Stimulated activated CD4-positive, alpha-beta T cell treated with anti-CD3 and anti-CD28 coated beads, Interleukin-4, amount 100 ng/mL, for 24 hours (primary cell): ENCODE results near the gene PRKD2.

Experiments
- DNase-seq: peaks from one replicate; pipeline ENCODE4 v3.0.0-alpha.2; 2020

The PRKD2 gene

DNA sequence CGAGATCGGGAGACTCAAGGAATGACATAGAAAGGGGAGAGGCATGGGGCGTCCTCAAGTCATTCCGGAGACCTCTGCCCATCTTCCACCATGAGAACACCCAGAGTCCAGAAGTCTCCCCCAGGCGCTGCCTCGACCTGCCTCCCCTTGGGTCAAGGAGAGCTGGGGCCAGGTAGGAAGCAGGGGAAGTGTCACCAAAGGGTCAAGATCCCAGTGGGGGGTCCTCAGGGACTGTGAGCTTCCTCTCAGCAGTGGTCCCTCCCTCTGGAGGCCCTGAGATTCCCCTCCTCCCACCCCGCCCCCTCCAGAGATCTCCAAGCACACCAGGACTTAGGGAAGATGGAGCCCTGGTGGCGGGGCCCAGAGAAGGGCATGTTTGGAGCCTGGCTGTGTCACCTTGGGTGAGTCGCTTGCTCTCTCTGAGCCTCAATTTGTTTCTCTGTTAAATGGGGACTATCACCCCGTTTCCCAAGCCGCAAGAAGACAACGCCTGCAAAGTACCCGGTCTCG is 56.9 kb downstream of the PRKD2 start:
- no peak for DNase-seq

DNA sequence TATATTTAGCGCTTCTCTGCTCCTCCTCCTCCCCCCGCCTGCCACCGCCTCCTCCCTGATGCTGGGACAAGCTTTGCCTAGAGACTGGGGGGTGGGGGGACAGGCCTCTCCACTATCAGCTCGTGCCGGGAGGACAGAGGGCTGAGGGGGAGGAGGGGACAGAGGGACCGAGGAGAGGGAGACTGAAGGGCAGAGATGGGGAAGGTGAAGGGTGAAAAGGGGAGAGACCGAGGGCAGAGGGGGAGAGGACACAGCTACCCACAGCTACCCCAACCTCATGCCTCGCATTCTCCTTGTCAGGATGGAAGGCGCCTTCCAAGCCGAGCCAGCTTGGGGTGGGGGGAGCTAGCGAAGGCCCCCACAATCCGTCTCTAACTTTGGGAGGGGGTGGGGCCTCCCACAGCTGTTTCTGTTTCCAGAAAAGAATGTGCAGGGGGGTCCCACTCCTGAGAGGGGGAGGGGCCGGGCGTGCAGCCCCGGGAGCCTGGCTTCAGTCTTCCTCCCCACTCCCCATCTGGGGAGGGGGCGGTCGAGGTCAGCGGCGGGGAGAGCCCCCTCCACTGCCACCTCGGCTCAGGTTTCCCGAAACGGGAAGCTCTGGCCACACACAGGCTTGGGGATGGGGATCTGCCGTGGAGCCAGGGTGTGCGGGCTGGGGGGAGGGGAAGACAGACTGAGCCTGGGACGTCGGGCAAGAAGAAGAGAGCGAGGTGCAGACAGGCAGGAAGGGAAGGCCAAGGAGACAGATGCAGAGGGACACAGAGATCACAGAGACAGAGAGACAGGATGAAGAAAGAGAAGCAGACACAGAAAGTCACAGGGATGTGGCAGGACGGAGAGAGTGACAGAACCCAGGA is 57.5 kb downstream of the PRKD2 start:
- DNase-seq, result no peak

DNA sequence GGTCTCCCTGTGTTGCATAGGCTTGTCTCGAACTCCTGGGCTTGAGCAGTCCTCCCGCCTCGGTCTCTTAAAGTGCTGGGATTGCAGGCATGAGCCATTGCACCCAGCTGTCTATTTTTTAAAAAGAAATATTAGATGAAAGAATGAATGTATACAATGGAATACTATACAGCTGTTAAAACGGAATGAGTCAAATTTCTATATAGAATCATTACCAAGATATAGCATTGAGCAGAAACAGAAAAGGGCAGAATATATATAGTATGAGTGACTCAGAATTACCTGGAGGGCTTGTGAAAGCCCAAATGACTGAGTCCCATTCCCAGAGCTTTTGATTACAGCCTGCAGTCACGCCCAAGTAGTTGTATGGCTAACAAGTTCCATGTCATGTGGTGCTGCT is 60.4 kb downstream of the PRKD2 start:
- DNase-seq, result no peak

DNA sequence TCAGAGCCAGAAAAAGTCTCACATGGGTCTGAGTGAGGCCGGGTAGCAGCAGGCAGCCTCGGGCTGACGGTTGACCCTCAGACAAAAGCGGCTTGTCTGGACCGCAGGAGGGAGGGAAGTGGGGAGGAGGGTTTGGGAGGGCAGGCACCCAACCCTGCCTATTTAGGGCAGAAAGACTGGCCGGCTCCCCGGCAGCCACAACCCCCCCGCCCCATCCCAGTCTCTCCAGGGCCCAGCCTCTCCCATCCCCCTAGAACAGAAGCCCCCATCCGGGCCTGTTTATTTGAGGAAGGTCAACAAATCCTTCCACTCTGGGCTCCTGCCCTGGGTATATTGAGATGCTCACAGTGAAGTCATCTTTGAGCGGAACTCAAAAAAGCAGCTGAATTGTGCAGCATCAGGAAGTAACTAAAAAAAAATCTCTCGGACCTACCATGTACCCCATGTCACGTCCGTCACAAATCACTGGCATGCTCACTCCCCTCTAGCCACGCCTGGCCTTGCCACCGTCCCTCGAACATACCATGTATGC is 62.2 kb downstream of the PRKD2 start:
- DNase-seq, result no peak

DNA sequence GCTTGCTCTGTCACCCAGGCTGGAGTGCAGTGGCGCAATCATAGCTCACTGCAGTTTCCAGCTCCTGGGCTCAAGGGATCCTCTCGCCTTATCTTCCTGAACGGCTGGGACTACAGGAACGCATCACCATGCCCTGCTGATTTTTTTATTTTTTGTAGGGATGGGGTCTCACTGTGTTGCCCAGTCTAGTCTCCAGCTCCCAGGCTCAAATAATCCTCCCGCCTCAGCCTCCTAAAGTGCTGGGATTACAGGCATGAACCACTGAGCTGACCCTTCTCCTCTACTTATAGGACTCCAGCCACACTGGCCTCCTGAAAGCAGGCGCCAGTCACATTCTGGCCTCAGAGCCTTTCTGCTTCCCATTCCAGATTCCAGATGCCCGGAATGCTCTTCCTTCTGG is 66.5 kb downstream of the PRKD2 start:
- DNase-seq, result no peak

DNA sequence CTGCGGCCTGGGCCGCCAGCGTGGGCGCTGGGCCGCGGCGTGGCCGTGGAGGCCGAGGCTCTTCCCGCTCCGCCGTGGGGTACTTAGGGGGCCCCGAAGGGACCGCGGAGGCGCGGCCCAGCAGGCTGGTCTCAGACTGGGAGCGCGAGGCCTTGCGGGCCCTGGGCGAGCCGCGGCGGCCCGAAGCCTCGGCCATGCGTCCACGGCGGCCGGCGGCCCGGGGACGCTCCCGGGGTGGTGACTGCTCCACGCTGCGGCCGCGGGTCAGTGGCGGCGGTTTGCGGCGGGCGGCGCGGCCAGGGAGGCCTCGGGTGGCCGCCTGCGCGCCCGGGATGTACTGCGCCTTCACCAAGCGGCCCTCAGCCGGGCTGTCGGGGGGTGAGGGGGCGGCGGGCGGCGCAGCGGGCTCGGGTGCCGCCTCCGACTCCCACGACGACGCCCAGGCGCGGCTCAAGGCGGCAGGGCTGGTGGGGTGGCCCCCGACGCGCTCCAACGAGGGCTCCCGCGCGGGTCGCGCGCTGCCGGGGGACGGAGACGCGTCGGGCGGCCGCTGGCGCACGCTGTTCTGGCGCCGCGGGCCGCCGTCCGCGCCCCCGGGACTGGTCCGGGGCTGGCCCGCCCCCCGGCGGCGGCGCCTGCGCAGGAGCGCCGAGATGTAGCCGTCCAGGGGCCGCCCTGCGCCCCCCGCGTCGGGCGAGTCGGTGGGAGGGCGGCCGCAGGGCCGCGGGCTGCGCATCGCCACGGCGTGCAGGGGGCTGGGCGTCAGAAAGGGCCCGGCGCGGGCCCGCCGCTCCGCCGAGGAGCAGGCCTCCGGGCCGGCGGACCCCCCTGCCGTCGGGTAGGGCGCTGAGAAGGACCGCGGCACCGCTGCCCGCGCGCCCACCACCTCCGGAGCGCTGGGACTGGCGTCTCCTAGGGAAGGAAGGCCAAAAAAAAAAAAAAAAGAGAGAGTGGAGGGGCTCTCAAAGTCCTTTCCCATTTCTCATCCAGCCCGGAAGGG is 67.7 kb downstream of the PRKD2 start:
- DNase-seq, result no peak

DNA sequence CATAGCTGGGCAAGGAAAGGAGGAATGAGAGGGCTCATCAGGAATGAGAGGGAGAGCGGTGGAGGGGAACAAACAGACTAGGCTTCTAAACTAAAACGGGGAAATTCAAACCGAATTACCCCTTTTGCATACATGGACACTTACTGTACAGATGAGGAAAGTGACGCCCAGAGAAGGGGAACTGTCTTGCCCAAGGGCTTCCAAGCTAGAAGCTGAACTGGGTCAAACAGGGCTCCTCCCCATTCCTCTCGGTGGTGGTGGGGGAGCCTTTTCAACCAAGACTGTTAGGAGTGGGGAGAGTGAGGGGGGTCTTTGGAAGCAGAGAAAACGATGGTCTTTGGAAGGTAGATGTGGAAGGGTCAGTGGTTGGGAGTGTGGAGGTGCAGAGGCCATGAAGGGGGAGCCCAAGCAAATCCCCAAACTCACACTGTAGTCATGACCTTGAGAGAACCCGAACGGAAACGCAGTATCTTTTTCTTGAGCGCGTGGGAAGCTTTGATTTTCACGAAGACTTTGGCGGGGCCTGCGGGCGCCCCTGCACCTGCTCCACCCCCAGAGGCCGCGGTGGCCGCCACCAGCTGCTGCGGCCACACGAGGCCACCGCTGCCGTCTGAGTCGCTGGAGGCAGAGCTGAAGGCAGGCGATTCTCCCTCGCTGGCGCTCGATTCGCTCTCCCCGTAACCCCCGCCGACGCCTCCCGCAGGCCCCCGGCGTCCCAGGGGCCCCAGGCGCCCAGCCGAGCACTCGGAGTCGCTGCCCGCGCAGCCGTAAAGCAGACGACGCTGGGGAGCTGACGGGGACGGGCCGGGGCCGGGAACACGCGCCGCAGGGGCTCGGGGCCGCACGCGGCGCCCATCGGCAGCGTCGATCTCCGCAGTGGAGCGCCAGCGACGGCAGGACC is 68.6 kb downstream of the PRKD2 start:
- DNase-seq, result no peak

DNA sequence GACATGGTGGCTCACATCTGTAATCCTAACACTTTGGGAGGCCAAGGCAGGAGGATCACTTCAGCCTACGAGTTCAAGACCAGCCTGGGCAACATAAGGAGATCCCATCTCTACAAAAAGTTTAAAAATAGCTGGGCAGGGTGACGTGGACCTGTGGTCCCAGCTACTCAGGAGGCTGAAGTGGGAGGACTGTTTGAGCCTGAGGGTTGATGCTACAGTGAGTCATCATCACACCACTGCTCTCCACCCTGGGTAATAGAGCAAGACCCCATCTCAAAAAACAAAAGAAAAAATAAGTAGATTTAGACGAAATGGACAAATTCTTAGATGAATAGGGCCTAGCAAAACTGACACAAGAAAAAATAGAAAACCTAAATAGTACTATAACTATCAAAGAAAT is 70.5 kb downstream of the PRKD2 start:
- no peak for DNase-seq

DNA sequence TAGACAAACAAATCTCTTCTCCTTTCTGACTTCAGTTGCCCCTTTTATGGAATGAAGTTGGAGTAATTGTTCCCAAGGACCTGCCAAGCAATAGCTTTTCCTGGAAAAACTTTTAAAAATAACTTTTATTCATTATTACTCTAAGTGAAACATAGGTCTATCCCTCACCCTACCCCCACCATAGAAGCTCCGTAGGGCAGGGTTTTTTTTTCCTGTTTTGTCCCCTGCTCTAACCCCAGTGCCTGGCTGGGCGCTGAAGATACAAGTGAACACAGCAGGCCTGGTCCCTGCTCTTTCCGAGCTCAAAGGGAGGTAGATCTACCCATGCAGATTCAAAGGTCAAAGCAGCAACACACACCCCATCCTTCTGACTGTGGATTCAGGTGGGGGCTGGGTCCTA is 72.2 kb downstream of the PRKD2 start:
- no peak for DNase-seq

DNA sequence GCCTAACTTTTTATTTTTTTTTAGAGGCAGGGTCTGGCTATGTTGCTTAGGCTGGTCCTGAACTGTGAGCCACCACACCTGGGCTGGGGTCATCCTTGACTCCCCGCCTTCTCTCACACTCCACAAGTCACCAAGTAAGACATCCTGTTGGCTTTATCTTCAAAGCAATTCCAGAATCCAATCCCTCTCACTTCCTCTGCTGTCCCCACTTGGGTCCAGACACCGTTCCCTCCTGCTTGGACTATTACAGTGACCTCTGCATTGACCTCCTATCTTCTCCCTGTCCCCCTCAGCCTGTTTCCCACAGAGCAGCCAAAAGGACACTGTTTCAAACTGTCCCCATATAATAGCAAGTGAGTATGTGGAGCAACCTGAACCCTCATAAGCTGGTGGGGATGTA is 76.3 kb downstream of the PRKD2 start:
- DNase-seq, result no peak

DNA sequence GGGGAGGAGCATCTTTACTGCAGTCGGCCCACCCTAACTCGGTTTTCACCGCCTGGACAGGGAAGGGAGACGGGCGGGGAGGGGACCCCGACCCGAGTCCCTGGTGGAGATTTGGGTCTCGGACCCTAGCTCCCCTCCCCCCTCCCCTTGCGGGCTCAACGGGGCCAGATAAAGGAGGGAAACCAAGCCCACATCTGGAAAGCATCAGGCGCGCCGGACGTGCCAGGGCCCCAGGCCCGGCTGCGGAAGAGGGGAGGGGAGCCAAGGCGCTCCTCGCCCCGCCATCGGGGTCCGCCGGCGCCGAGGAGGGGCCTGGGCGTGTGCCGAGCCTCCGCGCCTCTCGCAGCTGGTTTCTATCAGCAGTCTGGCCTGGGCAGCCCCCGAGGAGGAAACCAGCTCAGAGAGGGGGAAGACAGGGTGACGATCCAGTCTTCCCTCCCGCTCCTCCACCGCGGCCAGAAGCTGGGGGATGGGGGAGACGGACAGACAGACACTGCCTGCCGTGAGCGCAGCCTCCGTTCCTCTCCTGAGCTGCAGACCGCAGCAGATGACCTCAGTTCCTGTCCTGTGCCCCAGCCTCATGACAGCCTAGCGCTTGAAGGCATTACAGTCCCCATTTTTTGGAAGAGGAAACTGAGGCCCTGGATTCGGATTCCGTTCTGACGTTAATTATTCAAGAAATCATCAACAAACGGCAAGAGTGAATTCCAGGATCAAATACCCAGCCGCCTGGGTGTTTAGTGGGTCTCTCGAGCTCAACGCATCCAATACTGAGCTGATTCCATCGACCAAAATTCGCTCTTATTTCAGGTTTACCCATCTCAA is 77.3 kb downstream of the PRKD2 start:
- DNase-seq, result no peak

DNA sequence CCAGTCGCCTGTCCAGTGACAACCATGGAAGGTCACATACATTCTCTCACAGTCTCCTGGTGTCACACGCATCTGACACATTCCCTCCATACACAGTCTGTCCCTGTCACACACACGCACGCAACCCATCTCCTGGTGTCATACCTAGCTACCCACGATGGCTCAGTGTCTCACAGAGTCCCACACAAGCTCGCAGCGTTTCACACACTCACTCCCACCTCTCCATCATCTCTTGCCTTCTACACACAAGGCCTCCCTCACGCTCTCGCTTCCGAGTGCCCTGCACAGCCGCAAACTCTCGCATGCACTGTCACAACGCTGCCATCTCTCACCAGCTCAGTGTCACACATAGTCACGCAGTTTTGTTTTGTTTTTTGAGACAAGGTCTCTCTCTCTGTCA is 79.7 kb downstream of the PRKD2 start:
- peak; percentile 28 for DNase-seq

DNA sequence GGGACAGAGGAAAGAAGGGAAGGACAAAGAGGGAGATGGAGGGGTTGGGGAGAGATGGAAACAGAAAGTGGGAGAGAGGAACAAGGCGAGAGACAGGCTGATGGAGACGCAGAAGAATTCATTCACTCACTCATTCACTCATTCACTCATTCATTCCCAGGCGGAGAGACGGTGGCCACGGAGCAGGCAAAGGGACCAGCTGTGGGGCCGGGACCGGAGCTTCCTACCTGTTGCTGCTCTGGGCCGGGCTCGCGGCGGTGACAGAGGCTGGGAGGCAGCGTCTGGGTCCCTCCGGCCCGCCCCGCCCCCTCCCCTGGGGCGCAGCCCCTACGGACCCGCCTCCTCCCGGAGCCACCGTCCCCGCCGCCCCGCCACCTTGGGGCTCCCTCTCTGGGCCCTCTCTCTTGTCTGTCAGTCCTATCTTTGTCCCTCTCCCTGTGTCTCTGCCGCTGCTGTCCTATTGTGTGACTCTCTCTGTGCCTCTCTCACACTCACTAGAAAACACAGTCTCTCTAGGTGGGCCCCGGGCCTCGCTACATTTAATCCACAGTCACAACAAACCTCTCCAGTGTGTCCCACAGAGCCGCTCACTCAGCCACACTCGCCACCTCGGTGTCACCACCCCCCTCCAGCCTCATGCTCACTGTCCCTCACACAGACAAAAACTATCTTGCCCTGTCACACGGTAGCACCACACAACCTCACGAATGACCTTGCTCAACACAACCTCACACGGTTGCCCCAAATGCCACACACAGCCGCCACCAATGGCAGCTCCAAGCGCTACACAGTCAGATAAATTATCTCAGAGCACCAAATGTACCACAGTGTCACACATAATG is 80.8 kb downstream of the PRKD2 start, which contains the start of gene GNG8:
Gene GNG8 (minus strand): TSS at position 283 of the 842 bp plus-strand sequence. CDS start 1,520 bp downstream, outside the sequence.
- DNase-seq, result no peak

DNA sequence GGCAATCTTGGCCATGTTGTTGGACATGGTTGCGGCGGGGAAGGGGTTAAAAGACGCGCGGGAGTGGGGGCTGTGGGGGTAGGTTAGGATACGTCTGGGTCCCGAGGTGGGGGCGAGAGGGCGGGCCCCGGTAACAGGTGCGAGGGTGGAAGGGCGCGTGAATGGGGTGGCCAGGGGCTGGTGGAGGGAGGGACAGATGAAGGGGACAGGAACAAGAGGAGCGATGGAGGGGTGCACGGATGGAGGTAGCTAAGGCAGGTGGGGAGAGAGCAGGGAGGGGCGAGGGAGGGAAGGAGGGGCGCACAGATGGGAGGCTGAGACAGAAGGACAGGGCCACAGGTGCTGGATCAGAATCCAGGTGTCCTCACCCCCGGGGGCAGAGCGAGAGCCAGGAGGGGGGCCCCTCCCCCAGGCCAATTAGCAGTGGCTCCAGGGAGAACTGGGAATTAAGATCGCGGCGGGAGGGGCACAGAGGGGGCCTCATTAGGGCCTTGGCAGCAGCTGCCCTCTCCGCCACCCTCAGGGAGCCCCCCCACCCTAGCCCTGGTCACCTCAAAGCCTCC is 82.2 kb downstream of the PRKD2 start:
- no peak for DNase-seq

DNA sequence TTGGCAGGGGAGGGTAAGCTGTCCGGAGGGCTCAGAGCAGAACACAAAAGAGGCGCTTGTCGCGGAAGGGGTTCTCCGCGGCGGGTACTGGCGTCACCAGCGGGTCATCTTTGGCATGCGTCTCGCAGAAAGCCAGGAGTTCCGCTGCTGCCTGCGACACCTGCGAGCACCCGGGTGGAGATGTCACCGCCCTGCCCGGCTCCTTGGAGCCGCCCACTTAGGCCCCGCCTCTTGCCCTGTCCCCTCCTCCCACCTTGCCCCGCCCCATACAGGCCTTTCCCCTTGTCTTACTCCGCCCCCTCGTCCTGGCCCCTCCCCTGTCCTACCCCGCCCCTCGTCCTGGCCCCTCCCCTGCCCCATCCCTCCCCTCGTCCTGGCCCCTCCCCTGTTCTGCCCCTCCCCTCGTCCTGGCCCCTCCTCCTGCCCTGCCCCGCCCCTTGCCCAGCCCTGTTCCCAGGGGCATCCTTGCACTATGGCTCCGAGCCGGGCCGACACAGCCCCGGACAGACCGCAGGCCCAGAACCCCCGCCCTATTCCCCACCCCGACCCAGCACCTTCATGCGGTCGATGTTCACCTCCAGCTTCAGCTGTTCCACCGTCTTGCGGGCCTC is 82.8 kb downstream of the PRKD2 start:
- peak; percentile 93 for DNase-seq

DNA sequence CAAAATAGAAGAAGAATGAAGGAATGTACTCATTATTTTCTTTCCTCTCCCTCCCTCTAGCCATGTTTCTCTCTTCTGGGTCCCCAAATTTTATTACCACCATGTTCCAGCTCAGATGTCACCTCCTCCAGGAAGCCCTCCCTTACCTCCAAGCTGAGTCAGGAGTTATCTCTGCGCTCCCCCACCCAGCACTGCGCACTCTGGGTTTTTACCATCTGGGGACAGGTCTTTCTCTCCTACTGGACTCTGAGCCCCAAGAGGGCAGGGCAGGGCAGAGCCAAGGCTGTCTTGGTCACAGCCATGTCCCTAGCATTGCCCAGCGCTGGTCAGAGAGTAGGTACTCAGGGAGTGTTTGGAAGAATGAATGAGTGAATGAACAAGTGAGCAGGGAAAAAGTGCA is 83.8 kb downstream of the PRKD2 start:
- DNase-seq, result no peak

DNA sequence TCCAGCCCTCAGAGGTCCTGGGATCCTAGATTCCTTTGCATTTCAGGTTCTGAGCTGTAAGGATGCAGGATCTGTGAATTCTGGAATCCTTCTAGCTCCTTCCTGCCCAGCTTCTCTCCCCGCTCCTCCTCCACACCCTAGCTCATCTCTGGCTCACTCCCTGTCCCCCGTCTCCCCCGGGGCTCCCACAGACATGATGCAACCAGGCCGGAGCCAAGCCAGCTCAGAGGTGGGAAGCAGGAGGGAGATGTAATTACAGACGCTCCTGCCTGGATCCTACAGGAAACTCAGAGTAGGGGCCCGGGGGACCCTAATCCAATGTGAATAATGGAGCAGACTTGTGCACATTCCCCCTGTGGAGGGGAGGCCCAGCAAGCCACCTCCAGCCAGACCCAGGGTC is 85.4 kb downstream of the PRKD2 start:
- DNase-seq, result no peak

DNA sequence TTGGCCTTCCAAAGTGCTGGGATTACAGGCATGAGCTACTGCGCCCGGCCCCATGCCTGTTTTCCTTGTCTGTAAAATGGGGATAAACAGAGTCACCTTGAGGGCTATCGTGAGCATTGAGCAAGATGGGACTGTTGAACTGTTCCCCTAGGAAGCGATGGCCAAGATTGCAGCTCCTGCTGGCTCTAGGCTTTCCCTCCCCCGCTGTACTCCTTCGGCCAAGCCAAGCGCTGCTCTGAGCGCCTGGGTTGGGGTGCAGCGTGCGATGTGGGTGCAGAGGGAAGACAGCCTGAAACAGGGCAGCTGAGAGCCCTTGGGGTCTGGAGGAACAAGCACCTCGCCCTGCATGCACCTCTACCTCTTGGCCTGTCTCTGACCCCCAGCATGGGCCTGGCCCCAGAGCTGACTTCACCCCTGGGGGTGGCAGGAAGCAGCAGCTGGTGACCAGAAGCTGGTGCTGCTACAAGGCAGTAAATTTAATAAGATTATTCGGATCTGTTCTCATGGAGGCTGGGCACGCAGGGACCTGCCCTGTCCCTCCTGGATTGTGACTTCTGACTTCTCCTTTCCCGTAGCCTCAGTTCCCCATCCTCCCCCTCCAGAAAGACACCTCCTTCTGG is 86.2 kb downstream of the PRKD2 start:
- no peak for DNase-seq

DNA sequence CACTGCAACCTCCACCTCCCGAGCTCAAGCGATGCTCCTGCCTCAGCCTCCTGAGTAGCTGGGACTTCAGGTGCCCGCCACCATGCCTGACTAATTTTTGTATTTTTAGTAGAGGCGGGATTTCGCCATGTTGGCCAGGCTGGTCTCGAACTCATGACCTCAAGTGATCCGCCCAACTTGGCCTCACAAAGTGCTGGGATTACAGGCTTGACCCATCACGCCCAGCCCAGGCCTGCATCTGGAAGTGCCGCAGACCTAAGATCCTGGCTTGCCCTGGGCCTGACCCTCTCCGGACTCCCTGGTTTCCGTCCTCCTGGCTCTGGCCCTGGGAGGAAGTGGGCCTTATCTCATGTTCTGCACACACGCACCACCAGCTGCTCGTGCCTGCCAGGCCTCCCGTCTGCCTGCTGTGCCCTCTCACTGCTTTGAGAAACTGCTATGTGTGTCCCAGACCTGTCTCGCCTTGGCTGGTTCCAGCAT is 87.3 kb downstream of the PRKD2 start:
- no peak for DNase-seq
